Keratinocyte (primary cell): Measurements from ENCODE around the gene CLIC3. TPM values are rescaled to one million over a fixed set of nuclear protein-coding genes. Genes with fewer than 3 reads are reported as not detected.

Experiments used
- DNase-seq: peaks from one replicate; pipeline ENCODE4 v3.0.0-alpha.2; 2011; ENCODE audit warnings: low read depth, missing footprints, low spot score
- FAIRE-seq: peaks from 2 replicates; lab custom pipeline; 2011; peaks lifted over from hg19 to GRCh38; lab: Jason Lieb, UNC
- H2AFZ ChIP-seq: 2 replicates; pipeline ENCODE4 v1.6.0; 2012; ENCODE audit warnings: low read length, control low read depth, inconsistent platforms; ENCODE audit not compliant: control insufficient read depth
- H3K27ac ChIP-seq: 2 replicates; pipeline ENCODE4 v1.5.1; 2011; ENCODE audit warnings: low read length; ENCODE audit not compliant: control insufficient read depth, insufficient read depth
- H3K27me3 ChIP-seq: 3 replicates; pipeline ENCODE4 v1.6.0; 2011; ENCODE audit warnings: low read length; ENCODE audit not compliant: control insufficient read depth, insufficient read depth; ENCODE audit errors: extremely low read depth
- H3K36me3 ChIP-seq, 2 experiments: 2 replicates in 1 of 2; 3 replicates in 1 of 2; pipeline ENCODE4 v1.5.1; 2011; ENCODE audit warnings: low read length in 2 of 2, mild to moderate bottlenecking in 1 of 2; ENCODE audit not compliant: control insufficient read depth in 2 of 2, insufficient read depth in 2 of 2; ENCODE audit errors: extremely low read depth in 1 of 2
- H3K4me1 ChIP-seq: 3 replicates; pipeline ENCODE4 v1.5.1; 2011; ENCODE audit warnings: low read length; ENCODE audit not compliant: control insufficient read depth, insufficient read depth; ENCODE audit errors: extremely low read depth
- H3K4me2 ChIP-seq: 3 replicates; pipeline ENCODE4 v1.6.0; 2011; ENCODE audit warnings: low read depth, low read length; ENCODE audit not compliant: control insufficient read depth, insufficient read depth; ENCODE audit errors: extremely low read depth
- H3K4me3 ChIP-seq, 3 experiments: fragments of 200-600 bp in 1 of 3; sonication (generic) in 1 of 3; 2 replicates in 2 of 3; 3 replicates in 1 of 3; pipeline ENCODE4 v1.5.1; 2011 to 2016; ENCODE audit warnings: low read length in 3 of 3, mild to moderate bottlenecking in 3 of 3, control low read depth in 2 of 3, inconsistent platforms in 1 of 3, low read depth in 1 of 3, mixed read lengths in 1 of 3, mixed run types in 1 of 3, moderate library complexity in 1 of 3; ENCODE audit not compliant: control insufficient read depth in 2 of 3, insufficient read depth in 2 of 3; ENCODE audit errors: extremely low read depth in 1 of 3
- H3K79me2 ChIP-seq: 2 replicates; pipeline ENCODE4 v1.6.0; 2012; ENCODE audit warnings: low read length; ENCODE audit not compliant: control insufficient read depth, insufficient read depth
- H3K9ac ChIP-seq: 3 replicates; pipeline ENCODE4 v1.6.0; 2011; ENCODE audit warnings: low read length; ENCODE audit not compliant: control insufficient read depth, insufficient read depth; ENCODE audit errors: extremely low read depth
- H3K9me1 ChIP-seq: 3 replicates; pipeline ENCODE4 v1.6.0; 2011; ENCODE audit warnings: low read length; ENCODE audit not compliant: control insufficient read depth, insufficient read depth; ENCODE audit errors: extremely low read depth
- H3K9me3 ChIP-seq: 2 replicates; pipeline ENCODE4 v1.5.1; 2012; ENCODE audit warnings: low read depth, low read length; ENCODE audit not compliant: control insufficient read depth
- H4K20me1 ChIP-seq: 3 replicates; pipeline ENCODE4 v1.6.0; 2011; ENCODE audit warnings: low read length; ENCODE audit not compliant: control insufficient read depth, insufficient read depth; ENCODE audit errors: extremely low read depth
- CTCF ChIP-seq, 3 experiments: IDR thresholded peaks in 1 of 3; conservative IDR thresholded peaks in 1 of 3; optimal IDR thresholded peaks in 1 of 3; 2 replicates in 2 of 3; 3 replicates in 1 of 3; pipeline versions ENCODE3 to v1.5.1; 2011; ENCODE audit warnings: low read length in 3 of 3, mild to moderate bottlenecking in 3 of 3, moderate library complexity in 2 of 3, control low read depth in 1 of 3, inconsistent platforms in 1 of 3; ENCODE audit not compliant: insufficient read depth in 2 of 3; ENCODE audit errors: extremely low read depth in 1 of 3
- EZH2 ChIP-seq: IDR thresholded peaks from one replicate; pipeline ENCODE4 v1.6.1; 2012; ENCODE audit warnings: inconsistent platforms, mild to moderate bottlenecking, low read length, moderate library complexity
- dilution Hi-C: fragments of 300-500 bp; cut with MboI; formaldehyde crosslinking; loops from one replicate; pipeline ENCODE4 v1.7.0; 2020; ENCODE audit warnings: low sequenced_read_pairs; ENCODE audit not compliant: extremely low pct_ligation_motif_present
- polyA plus RNA-seq, 5 experiments: library from polyadenylated mRNA; depleted of rRNA in 3 of 5; stranded (reverse) in 3 of 5; stranded (forward) in 1 of 5; unstranded in 1 of 5; fragments of >200 nt; gene quantifications; 1 replicate in 1 of 5; 2 replicates in 3 of 5; 3 replicates in 1 of 5; pipeline versions ENCODE4 v1.2.1 to v1.2.3, GENCODE V29; 2011 to 2012; ENCODE audit warnings: missing spikeins in 2 of 5, low read depth in 1 of 5, low replicate concordance in 1 of 5

The CLIC3 gene
- polyA plus RNA-seq, 1 donor (not counting 4 experiments of a cell fraction or from before 2014, with no cell fraction given): 5.5 TPM

- FAIRE-seq (no peak), DNase-seq (no peak)
- no peak for TF ChIP-seq EZH2
- no peak for TF ChIP-seq CTCF (optimal IDR thresholded peaks at IDR 0.05 in 1 of 3, IDR thresholded peaks at IDR 0.05 in 1 of 3, conservative IDR thresholded peaks at IDR 0.05 in 1 of 3; ENCODE audit: extremely low read depth in 1 of 3, insufficient read depth in 2 of 3, low read length in 3 of 3)
- H3K36me3 ChIP-seq: no peaks in the 10 kb centered on the region
- H4K20me1 ChIP-seq: no peaks in the 10 kb centered on the region
- no peak overlapping the region for H3K4me3 ChIP-seq
- no peaks in the 10 kb centered on the region for H3K9me3 ChIP-seq
- H3K9ac ChIP-seq: no peak overlapping the region
- H2AFZ ChIP-seq: no peak overlapping the region
- dilution Hi-C loops: no loop called here
- H3K27ac ChIP-seq: no peak overlapping the region
- no peaks in the 10 kb centered on the region for H3K79me2 ChIP-seq
- peaks cover 5% of the 10 kb centered on the region for H3K27me3 ChIP-seq
- peaks cover 8% of the 10 kb centered on the region for H3K4me1 ChIP-seq
- H3K9me1 ChIP-seq: no peaks in the 10 kb centered on the region
- no peak overlapping the region for H3K4me2 ChIP-seq
These were observed 36.0 kb downstream of the CLIC3 start for GRCh38 chr9:136960212-136960937.

GRCh38 chr9:136958898-136959850 is 37.2 kb downstream of the CLIC3 start:
- no peak overlapping the region for H2AFZ ChIP-seq
- FAIRE-seq (no peak), DNase-seq (no peak)
- H4K20me1 ChIP-seq: no peaks in the 10 kb centered on the region
- H3K36me3 ChIP-seq: no peaks in the 10 kb centered on the region
- H3K9me1 ChIP-seq: no peaks in the 10 kb centered on the region
- H3K4me2 ChIP-seq: no peak overlapping the region
- no peak overlapping the region for H3K9ac ChIP-seq
- TF ChIP-seq CTCF (optimal IDR thresholded peaks at IDR 0.05 in 1 of 3, IDR thresholded peaks at IDR 0.05 in 1 of 3, conservative IDR thresholded peaks at IDR 0.05 in 1 of 3; ENCODE audit: extremely low read depth in 1 of 3, insufficient read depth in 2 of 3, low read length in 3 of 3): no peak
- TF ChIP-seq EZH2: no peak
- H3K9me3 ChIP-seq: no peaks in the 10 kb centered on the region
- no peak overlapping the region for H3K4me3 ChIP-seq
- peaks cover 5% of the 10 kb centered on the region for H3K27me3 ChIP-seq
- peaks cover 2% of the 10 kb centered on the region for H3K4me1 ChIP-seq
- no peak overlapping the region for H3K27ac ChIP-seq
- dilution Hi-C loops: no loop called here
- H3K79me2 ChIP-seq: no peaks in the 10 kb centered on the region
